NK-92 (cell line): ENCODE data around the gene OVCH2.
"Not testable (repeated sequence)": the region's sequence is repeated elsewhere in the genome, so short reads cannot be mapped to it uniquely, and the experiment has no call there.

ENCODE experiments used
- DNase-seq: peaks from one replicate; lab custom pipeline; 2025; ENCODE audit not compliant: unreplicated experiment; lab: John Stamatoyannopoulos, UW

The OVCH2 gene

GRCh38 chr11:7706377-7706776 lies at the start of gene OVCH2:
OVCH2 (minus strand) TSS chr11:7706477; CDS start chr11:7706394, 83 bp downstream.
- no peak for DNase-seq

- DNase-seq, result no peak
Observed at GRCh38 chr11:7749456-7749855, 43.2 kb upstream of the OVCH2 start.

- DNase-seq, result not testable (repeated sequence)
Observed at GRCh38 chr11:7734767-7735166, 28.5 kb upstream of the OVCH2 start.

GRCh38 chr11:7714786-7715185 lies 8.5 kb upstream of the OVCH2 start:
- DNase-seq, result no peak

GRCh38 chr11:7703740-7704139 lies 2.5 kb downstream of the OVCH2 start:
- DNase-seq, result no peak

- no peak for DNase-seq
Observed at GRCh38 chr11:7696424-7696823, 9.9 kb downstream of the OVCH2 start.

GRCh38 chr11:7694235-7694634 lies 12.0 kb downstream of the OVCH2 start:
- no peak for DNase-seq

- no peak for DNase-seq
Observed at GRCh38 chr11:7692426-7692825, 13.9 kb downstream of the OVCH2 start.

GRCh38 chr11:7691759-7692350 lies 14.4 kb downstream of the OVCH2 start:
- no peak for DNase-seq

- DNase-seq, result no peak
Observed at GRCh38 chr11:7690648-7691047, 15.6 kb downstream of the OVCH2 start.

GRCh38 chr11:7689239-7689638 lies 17.0 kb downstream of the OVCH2 start:
- DNase-seq, result no peak

GRCh38 chr11:7688238-7688826 lies 17.9 kb downstream of the OVCH2 start:
- no peak for DNase-seq

- no peak for DNase-seq
Observed at GRCh38 chr11:7687386-7687785, 18.9 kb downstream of the OVCH2 start.

GRCh38 chr11:7686761-7687160 lies 19.5 kb downstream of the OVCH2 start:
- no peak for DNase-seq

- DNase-seq, result no peak
Observed at GRCh38 chr11:7683571-7683970, 22.7 kb downstream of the OVCH2 start.

- no peak for DNase-seq
Observed at GRCh38 chr11:7677796-7678201, 28.5 kb downstream of the OVCH2 start.

- no peak for DNase-seq
Observed at GRCh38 chr11:7677071-7677470, 29.2 kb downstream of the OVCH2 start.

GRCh38 chr11:7675631-7676030 lies 30.6 kb downstream of the OVCH2 start:
- no peak for DNase-seq

- DNase-seq, result no peak
Observed at GRCh38 chr11:7673724-7674434, 32.4 kb downstream of the OVCH2 start.

GRCh38 chr11:7672960-7673723 lies 33.1 kb downstream of the OVCH2 start, which contains the start of gene CYB5R2:
CYB5R2 (minus strand) TSS chr11:7673500; CDS start chr11:7672825, 675 bp downstream.
- DNase-seq, result no peak

- no peak for DNase-seq
Observed at GRCh38 chr11:7672276-7672959, 33.9 kb downstream of the OVCH2 start.
